GM10266 (cell line): ENCODE results near the gene SSC4D.
"Not testable (repeated sequence)": the region's sequence is repeated elsewhere in the genome, so short reads cannot be mapped to it uniquely, and the experiment has no call there.

Experiments used
- DNase-seq: peaks from one replicate; pipeline ENCODE4 v3.0.0; 2012; ENCODE audit errors: extremely low spot score
- CTCF ChIP-seq: IDR thresholded peaks from 2 replicates; pipeline ENCODE4 v1.5.1; 2012; ENCODE audit warnings: mild to moderate bottlenecking, low read depth; ENCODE audit not compliant: control insufficient read depth, insufficient read depth; ENCODE audit errors: missing control alignments

The SSC4D gene

DNA sequence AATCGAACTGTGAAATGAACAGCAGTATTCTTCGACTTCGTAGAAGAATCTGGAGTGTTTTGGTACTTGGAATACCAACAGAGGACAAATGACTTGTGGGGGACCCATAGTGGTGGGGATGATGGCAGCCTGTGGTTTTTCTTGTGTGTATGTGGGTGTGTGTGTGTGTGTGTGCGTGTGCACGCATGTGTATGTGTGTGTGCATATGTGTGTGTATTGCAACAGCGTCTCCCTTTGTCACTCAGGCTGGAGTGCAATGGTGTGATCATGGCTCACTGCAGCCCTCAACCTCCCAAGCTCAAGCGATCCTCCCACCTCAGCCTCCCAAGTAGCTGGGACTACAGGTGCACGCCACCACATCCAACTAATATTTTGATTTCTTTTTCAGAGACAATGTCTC, 41.3 kb downstream of the SSC4D start:
- no peak for DNase-seq
- no peak for TF ChIP-seq CTCF

DNA sequence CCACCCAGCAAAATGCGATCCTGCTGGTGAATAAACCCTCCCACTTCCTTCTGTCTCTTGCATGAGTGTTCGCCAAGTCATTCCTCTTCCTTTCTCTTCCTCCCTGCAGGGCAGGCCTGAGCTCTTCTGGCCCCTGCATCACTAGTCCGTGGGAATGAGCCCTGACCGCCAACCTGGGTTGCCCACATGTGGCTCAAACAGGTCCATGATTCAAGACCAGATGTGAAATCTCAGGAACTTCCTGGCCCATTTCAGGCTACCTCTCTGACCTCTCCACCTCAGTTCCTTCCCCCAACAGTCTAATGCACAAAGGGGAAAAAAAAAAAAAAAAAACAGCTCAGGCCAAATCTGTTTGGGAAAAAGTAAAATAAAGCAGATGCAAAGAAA, 45.3 kb downstream of the SSC4D start:
- no peak for DNase-seq
- TF ChIP-seq CTCF = no peak

- DNase-seq = not testable (repeated sequence)
These were observed 45.7 kb downstream of the SSC4D start for GRCh38 chr7:76363754-76364153.

- no peak for DNase-seq
- TF ChIP-seq CTCF = no peak
These were observed 49.4 kb downstream of the SSC4D start for GRCh38 chr7:76359978-76360638.

GRCh38 chr7:76359111-76359977, 50.2 kb downstream of the SSC4D start:
- TF ChIP-seq CTCF = peak; percentile 78
- DNase-seq = peak; percentile 96

DNA sequence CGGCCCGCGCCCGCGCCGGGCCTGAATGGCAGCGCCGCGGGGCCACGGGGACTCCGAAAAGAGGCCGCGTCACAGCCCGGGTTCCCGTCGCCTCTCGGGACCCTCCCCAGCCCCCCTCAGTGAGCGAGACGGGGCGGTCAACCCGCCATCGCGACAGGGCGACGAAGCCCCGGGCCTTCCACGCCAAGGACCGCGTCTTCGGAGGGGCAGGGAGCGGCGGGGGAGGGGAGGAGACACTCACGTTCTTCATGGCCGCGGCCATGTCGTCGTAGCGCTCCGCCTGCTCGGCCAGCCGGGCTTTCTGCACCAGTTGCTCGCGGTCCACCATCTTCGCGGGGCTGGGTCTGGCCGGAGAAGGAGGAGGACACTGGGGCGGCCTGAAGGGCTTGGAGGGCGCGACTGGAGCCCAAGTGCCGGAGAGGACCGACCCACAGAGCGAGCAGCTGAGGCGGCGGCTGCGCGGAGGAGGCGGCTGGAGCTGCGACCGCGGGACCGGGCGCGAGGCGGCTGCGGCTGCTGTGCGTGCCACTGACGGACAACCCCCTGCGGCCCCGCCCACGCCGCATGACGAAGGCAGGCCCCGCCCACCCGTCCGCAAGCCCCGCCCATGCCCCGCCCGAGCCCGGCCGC, 50.9 kb downstream of the SSC4D start, which contains the start of gene YWHAG:
YWHAG (minus strand) TSS at position 511 of the 630 bp plus-strand sequence; CDS start at position 328, 183 bp downstream.
- DNase-seq = peak; percentile 90
- no peak for TF ChIP-seq CTCF

DNA sequence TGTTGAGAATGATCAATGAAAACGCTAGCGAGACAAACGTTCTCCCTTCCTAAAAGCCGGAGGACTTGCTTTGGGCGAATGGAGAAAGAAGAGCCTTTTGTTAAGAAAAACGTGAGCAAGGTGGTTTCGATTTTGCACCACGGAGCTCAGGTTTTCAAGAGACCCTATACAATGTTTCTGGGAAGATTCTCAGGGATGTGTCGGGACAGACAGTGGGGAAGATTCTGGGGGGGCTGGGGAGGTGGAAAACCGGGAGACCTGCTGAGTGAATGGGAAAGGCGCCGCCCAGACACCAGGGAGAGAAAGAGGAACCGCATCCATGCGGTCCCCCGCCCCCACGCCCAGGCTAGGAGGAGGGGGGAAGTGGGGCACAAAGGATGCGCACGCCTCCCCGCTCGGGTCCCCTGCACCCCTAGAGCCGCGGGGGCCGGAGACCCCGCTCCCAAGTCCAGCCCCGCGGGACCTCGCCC, 51.5 kb downstream of the SSC4D start:
- DNase-seq = peak; percentile 48
- TF ChIP-seq CTCF = no peak
